A549 treated with Hydrocortisone at 1 μM for 4 hours (cell line): Measurements from ENCODE around the gene TMED9. TPM values are rescaled to one million over a fixed set of nuclear protein-coding genes. Genes with fewer than 3 reads are reported as not detected.

Source experiments
- total RNA-seq: library from RNA; stranded (reverse); fragments of 200-300 nt; extraction: Qiagen RNA extraction; gene quantifications from 5 replicates; pipeline ENCODE4 v1.2.3, GENCODE V29; 2022

Gene TMED9
- total RNA-seq = 275 to 289 TPM (median 280 TPM) in 5 replicates

DNA sequence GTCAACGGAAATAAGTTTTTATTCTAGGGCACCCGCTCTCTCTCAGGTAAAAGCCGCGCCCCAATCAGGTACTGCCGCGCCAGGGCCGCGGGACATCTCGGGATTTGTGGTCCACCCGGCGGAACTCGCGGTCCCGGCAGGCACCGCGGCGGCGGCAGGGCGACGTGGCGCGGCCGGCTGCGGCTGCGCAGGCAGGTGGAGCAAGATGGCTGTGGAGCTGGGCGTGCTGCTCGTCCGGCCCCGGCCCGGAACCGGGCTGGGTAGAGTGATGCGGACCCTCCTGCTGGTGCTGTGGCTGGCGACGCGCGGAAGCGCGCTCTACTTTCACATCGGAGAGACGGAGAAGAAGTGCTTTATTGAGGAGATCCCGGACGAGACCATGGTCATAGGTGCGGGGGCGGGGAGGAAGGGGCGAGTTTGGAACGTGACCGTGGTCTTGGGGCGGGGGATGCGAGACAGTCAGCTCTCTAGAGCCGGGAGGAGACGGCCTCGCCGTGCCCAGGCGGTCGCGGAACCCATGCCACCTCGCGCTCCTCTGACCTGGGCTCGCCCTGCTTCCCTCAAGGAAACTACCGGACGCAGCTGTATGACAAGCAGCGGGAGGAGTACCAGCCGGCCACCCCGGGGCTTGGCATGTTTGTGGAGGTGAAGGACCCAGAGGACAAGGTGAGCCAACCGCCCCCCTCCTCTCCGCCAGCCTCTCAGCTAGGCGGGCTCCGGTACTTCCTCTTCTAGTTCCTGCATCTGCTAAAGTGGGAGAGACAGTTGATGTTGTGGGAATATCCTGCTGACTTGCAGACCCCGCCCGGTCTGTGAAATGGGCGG is at the start of gene TMED9:
TMED9 (plus strand) TSS at position 194 of the 825 bp plus-strand sequence; CDS start at position 206, 12 bp downstream.

DNA sequence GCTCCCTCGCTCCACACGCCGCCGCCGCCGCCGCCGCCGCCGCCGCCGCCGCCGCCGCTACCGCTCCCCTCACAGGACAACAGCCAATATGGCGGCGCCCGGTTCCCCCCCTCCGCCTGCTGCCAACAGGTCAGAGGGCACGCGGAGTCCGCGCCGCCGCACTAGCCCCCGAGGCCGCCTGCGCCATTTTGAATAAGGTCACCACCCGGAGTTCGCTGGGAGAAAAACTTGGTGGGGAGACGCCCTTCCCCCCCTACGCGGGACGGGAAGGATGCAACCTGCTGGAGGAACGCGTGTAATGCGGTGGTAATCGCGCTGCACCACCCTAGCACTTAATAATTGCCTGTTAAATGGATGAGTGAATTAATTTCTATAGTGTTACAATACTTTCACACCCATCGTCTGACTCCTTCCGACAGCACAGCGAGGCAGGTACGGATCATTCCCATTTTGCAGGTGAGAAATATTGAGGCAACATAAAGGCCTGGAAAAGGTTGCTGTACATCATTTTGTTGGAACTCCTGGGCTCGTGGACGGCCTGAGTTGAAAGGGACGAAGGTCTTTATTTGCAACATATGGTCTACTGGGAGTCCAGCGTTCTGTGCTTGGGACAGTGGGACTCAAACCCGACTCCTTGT is 37.4 kb upstream of the TMED9 start, which contains the start of gene FAM193B:
FAM193B (minus strand) TSS at position 90 of the 638 bp plus-strand sequence. CDS start 105 bp downstream, outside the sequence.

DNA sequence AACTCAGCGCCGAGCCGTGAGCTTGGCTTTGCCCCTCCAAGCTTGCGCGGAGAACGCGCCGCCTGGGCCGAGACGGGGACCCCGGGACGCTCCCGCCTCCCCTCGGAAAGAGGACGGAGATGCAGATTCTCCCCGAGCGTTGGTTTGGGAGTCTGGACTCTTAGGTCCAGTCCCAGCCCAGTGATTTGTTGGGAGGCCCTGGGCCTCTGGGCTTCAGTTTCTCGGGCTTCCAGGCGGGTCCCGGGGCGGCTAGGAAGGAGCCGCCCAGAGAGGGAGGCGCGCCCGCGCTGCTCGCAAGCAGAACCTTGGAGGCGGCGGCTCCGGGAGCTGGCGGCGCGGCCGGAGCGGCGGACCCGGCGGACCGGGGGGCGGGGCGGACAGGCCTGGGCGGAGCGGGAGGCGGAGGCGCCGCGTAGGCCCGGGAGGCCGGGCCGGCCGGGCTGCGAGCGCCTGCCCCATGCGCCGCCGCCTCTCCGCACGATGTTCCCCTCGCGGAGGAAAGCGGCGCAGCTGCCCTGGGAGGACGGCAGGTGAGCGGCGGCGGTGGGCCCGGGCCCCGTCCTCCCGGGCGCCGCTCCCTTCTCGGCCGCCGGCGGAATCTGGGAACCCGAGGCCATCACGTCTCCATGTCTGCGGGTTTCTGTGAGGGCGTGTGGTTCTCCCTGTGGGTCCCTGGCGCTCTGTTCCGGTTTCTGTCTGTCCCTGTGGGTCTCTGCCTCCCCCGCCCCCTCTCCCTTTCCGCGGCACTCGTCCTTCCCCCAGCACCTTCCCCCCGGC is 7.9 kb downstream of the TMED9 start, which contains the start of gene B4GALT7:
B4GALT7 (plus strand) TSS at position 402 of the 777 bp plus-strand sequence; CDS start at position 481, 79 bp downstream.

Other genes with a start within 250 kb of the TMED9 start
- gene LMAN2, start 240.5 kb upstream of the TMED9 start, total RNA-seq = 185 to 298 TPM (median 190 TPM) in 5 replicates
- 3.0 to 5.8 TPM (median 5.6 TPM) in 5 replicates for gene RGS14, start 234.3 kb upstream of the TMED9 start, total RNA-seq
- gene SLC34A1, start 207.8 kb upstream of the TMED9 start, total RNA-seq = not detected in 5 replicates
- not detected in 5 replicates for gene PFN3, start 191.5 kb upstream of the TMED9 start, total RNA-seq
- gene F12, start 182.6 kb upstream of the TMED9 start, total RNA-seq = 14.2 to 24.1 TPM (median 22.1 TPM) in 5 replicates
- gene GRK6, start 165.5 kb upstream of the TMED9 start, total RNA-seq = 23.1 to 27.6 TPM (median 26.2 TPM) in 5 replicates
- 11.3 to 32.8 TPM (median 30.9 TPM) in 5 replicates for gene PRR7, start 145.4 kb upstream of the TMED9 start, total RNA-seq
- 54.3 to 70.9 TPM (median 65.2 TPM) in 5 replicates for gene DBN1, start 118.6 kb upstream of the TMED9 start, total RNA-seq
- gene PDLIM7, start 94.6 kb upstream of the TMED9 start, total RNA-seq = 68.0 to 88.6 TPM (median 79.2 TPM) in 5 replicates
- 2.7 to 6.1 TPM (median 3.8 TPM) in 5 replicates for gene DOK3, start 82.4 kb upstream of the TMED9 start, total RNA-seq
- 95.4 to 135 TPM (median 109 TPM) in 5 replicates for gene DDX41, start 75.2 kb upstream of the TMED9 start, total RNA-seq
- 19.3 to 27.3 TPM (median 25.0 TPM) in 5 replicates for gene FAM193B, start 37.6 kb upstream of the TMED9 start, total RNA-seq
- 21.3 to 27.7 TPM (median 26.5 TPM) in 5 replicates for gene B4GALT7, start 7.9 kb downstream of the TMED9 start, total RNA-seq
- not detected in 5 replicates for gene FAM153A, start 190.7 kb downstream of the TMED9 start, total RNA-seq